Measurements from ENCODE around the gene DEGS2.

The DEGS2 gene

DNA sequence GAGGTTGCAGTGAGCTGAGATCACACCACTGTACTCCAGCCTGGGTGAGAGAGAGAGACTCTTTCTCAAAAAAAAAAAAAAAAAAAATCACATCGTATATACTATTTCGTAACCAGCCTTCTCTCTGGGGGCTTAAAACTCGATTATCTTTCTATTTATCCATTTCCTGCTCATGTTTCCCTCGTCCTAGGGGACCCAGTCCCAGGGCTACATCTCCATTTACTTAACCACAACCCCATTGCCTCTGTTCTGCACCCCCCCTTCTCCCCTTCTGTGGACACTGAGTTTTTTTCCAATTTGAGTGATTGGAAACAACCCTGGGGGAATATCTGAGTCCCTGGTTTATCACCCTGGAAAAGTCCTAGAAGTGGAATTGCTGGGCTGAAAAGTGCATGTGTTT lies 43.3 kb upstream of the DEGS2 start:
- H3K36me3 ChIP-seq (ENCODE audit: control insufficient read depth, insufficient read depth, low read length), result no peaks in the 10 kb centered on the region
- no peak overlapping the region for H2AFZ ChIP-seq
- no peak overlapping the region for H3K27ac ChIP-seq
- H3K79me2 ChIP-seq, result no peaks in the 10 kb centered on the region
- no peak for TF ChIP-seq CTCF (IDR thresholded peaks at IDR 0.05)
- H3K27me3 ChIP-seq (ENCODE audit: control insufficient read depth, insufficient read depth, low read length), result no peaks in the 10 kb centered on the region
- no peak overlapping the region for H3K9ac ChIP-seq
- H3K4me1 ChIP-seq, result no peaks in the 10 kb centered on the region
- H3K4me2 ChIP-seq (ENCODE audit: low read length), result no peak overlapping the region
- no peak overlapping the region for H3K4me3 ChIP-seq (ENCODE audit: low read depth, low read length)
- no peaks in the 10 kb centered on the region for H3K9me3 ChIP-seq (ENCODE audit: control insufficient read depth, low read length)

DNA sequence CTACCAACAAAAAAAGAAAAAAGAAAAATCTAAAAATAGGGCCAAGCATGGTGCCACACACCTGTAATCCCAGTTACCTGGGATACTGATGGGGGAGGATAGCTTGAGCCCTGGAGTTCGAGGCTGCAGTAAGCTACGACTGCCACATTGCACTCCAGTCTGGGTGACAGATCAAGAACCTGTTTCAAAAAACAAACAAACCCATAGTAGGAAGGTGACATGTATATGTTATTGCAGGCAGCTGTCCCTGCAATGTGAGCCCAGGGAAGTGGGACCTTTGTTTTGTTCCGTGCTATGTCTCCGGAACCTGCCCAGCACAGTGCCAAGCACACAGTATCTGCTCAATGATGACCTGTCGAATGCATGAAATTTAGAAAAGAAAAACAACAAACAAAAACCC lies 42.3 kb upstream of the DEGS2 start:
- no peaks in the 10 kb centered on the region for H3K27me3 ChIP-seq (ENCODE audit: control insufficient read depth, insufficient read depth, low read length)
- H3K27ac ChIP-seq, result no peak overlapping the region
- no peak overlapping the region for H2AFZ ChIP-seq
- no peaks in the 10 kb centered on the region for H3K36me3 ChIP-seq (ENCODE audit: control insufficient read depth, insufficient read depth, low read length)
- no peak overlapping the region for H3K4me3 ChIP-seq (ENCODE audit: low read depth, low read length)
- no peak for TF ChIP-seq CTCF (IDR thresholded peaks at IDR 0.05)
- no peaks in the 10 kb centered on the region for H3K9me3 ChIP-seq (ENCODE audit: control insufficient read depth, low read length)
- no peaks in the 10 kb centered on the region for H3K4me1 ChIP-seq
- no peak overlapping the region for H3K4me2 ChIP-seq (ENCODE audit: low read length)
- H3K79me2 ChIP-seq, result no peaks in the 10 kb centered on the region
- H3K9ac ChIP-seq, result no peak overlapping the region

DNA sequence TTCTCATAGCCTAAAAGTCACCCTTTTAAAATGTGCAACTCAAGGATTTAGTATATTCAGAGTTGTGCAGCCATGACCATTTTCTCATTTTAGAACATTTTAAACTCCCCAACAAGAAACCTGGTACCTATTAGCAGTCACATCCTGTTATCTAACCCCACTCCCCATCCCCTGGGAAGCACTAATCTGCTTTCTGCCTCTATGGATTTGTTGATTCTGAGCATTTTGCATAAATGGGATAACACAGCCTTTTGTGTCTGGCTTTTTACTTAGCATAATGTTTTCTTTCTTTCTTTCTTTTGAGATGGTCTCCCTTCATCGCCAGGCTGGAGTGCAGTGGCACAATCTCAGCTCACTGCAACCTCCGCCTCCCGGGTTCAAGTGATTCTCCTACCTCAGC lies 40.9 kb upstream of the DEGS2 start:
- H3K4me1 ChIP-seq, result no peaks in the 10 kb centered on the region
- no peak overlapping the region for H3K4me3 ChIP-seq (ENCODE audit: low read depth, low read length)
- TF ChIP-seq CTCF (IDR thresholded peaks at IDR 0.05), result no peak
- no peak overlapping the region for H3K9ac ChIP-seq
- no peak overlapping the region for H3K4me2 ChIP-seq (ENCODE audit: low read length)
- no peaks in the 10 kb centered on the region for H3K27me3 ChIP-seq (ENCODE audit: control insufficient read depth, insufficient read depth, low read length)
- H3K36me3 ChIP-seq (ENCODE audit: control insufficient read depth, insufficient read depth, low read length), result no peaks in the 10 kb centered on the region
- H3K9me3 ChIP-seq (ENCODE audit: control insufficient read depth, low read length), result no peaks in the 10 kb centered on the region
- no peaks in the 10 kb centered on the region for H3K79me2 ChIP-seq
- H3K27ac ChIP-seq, result no peak overlapping the region
- H2AFZ ChIP-seq, result no peak overlapping the region

- TF ChIP-seq CTCF (IDR thresholded peaks at IDR 0.05), result no peak
- Histone ChIP-seq H3K27me3 (ENCODE audit: control insufficient read depth, insufficient read depth, low read length) (no peaks in the 10 kb centered on the region), H3K36me3 (ENCODE audit: control insufficient read depth, insufficient read depth, low read length) (no peaks in the 10 kb centered on the region), H3K27ac (no peak overlapping the region), H2AFZ (no peak overlapping the region), H3K9ac (no peak overlapping the region), H3K4me2 (ENCODE audit: low read length) (no peak overlapping the region), H3K79me2 (no peaks in the 10 kb centered on the region), H3K4me1 (no peaks in the 10 kb centered on the region), H3K4me3 (ENCODE audit: low read depth, low read length) (no peak overlapping the region), H3K9me3 (ENCODE audit: control insufficient read depth, low read length) (no peaks in the 10 kb centered on the region)
Measured at GRCh38 chr14:100199240-100199860, 39.9 kb upstream of the DEGS2 start.
